ENCODE results near the gene GPRIN1. TPM values are rescaled to one million over a fixed set of nuclear protein-coding genes. Genes with fewer than 3 reads are reported as not detected.

The GPRIN1 gene
- total RNA-seq, 1 experiment from 2014 or later = 16.7 TPM

DNA sequence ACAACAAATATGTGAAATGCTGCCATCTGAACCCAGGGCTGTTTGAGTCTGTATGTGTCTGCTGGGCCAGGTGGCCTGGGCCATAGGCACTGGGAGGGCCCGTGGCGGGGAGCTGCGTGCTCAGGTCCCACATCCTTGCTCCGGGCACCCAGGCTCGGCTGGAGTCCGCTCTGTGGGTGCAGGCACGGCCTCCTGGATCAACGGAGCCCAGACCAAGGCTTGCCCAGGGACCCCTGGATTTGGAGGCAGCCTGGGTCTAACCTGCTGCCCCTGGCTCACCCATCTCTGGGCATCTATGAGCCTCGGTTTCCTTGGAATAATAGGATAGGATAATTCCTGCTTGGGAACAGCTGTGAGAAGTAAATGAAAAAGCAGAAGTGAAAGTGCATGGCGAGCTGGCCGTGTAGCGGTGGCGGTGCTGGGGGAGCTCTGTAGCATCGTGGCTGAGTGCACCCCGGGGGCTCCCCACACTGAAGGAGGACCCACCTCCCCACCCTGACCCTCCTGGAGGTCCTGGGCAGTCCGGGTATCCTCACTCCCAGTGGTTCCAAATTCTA, 59.6 kb downstream of the GPRIN1 start:
- Histone ChIP-seq H3K27me3 (replicated peaks; ENCODE audit: insufficient read depth, low read depth, low read length, poor library complexity) (no peaks in the 10 kb centered on the region), H3K9me3 (ENCODE audit: low read depth, low read length, poor library complexity, severe bottlenecking) (no peaks in the 10 kb centered on the region), H3K4me1 (ENCODE audit: insufficient read depth, low read length, poor library complexity, severe bottlenecking) (no peaks in the 10 kb centered on the region), H3K4me3 (ENCODE audit: low read depth, low read length, poor library complexity, severe bottlenecking) (no peak overlapping the region), H3K27ac (ENCODE audit: low read depth, low read length, poor library complexity, severe bottlenecking) (no peak overlapping the region), H3K36me3 (ENCODE audit: insufficient read depth, low read length, poor library complexity, severe bottlenecking) (no peaks in the 10 kb centered on the region)
- no peak for DNase-seq (ENCODE audit: low spot score)
- intact Hi-C loops (cut with micrococcal nuclease; ENCODE audit: unreplicated experiment) = no loop called here
- ChIA-PET CTCF (no interaction called here), POLR2A (ENCODE audit: low non-redundant PET) (no interaction called here)
- BruUV-seq (replicated peaks) = no TSS peak
- TF ChIP-seq, protein P1, sequence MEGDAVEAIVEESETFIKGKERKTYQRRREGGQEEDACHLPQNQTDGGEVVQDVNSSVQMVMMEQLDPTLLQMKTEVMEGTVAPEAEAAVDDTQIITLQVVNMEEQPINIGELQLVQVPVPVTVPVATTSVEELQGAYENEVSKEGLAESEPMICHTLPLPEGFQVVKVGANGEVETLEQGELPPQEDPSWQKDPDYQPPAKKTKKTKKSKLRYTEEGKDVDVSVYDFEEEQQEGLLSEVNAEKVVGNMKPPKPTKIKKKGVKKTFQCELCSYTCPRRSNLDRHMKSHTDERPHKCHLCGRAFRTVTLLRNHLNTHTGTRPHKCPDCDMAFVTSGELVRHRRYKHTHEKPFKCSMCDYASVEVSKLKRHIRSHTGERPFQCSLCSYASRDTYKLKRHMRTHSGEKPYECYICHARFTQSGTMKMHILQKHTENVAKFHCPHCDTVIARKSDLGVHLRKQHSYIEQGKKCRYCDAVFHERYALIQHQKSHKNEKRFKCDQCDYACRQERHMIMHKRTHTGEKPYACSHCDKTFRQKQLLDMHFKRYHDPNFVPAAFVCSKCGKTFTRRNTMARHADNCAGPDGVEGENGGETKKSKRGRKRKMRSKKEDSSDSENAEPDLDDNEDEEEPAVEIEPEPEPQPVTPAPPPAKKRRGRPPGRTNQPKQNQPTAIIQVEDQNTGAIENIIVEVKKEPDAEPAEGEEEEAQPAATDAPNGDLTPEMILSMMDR (conservative IDR thresholded peaks at IDR 0.05; ENCODE audit: low read depth, low read length) = no peak
- no peak for TF ChIP-seq EZH2 (IDR thresholded peaks at IDR 0.05; ENCODE audit: borderline replicate concordance, low read depth, low read length, poor library complexity, severe bottlenecking)

GRCh38 chr5:176549871-176550270, 60.1 kb downstream of the GPRIN1 start:
- no peak for DNase-seq (ENCODE audit: low spot score)
- H3K4me3 ChIP-seq (ENCODE audit: low read depth, low read length, poor library complexity, severe bottlenecking) = no peak overlapping the region
- H3K27ac ChIP-seq (ENCODE audit: low read depth, low read length, poor library complexity, severe bottlenecking) = no peak overlapping the region
- H3K4me1 ChIP-seq (ENCODE audit: insufficient read depth, low read length, poor library complexity, severe bottlenecking) = no peaks in the 10 kb centered on the region
- no peaks in the 10 kb centered on the region for H3K27me3 ChIP-seq (replicated peaks; ENCODE audit: insufficient read depth, low read depth, low read length, poor library complexity)
- intact Hi-C loops (cut with micrococcal nuclease; ENCODE audit: unreplicated experiment) = no loop called here
- CTCF ChIA-PET = no interaction called here
- no peaks in the 10 kb centered on the region for H3K36me3 ChIP-seq (ENCODE audit: insufficient read depth, low read length, poor library complexity, severe bottlenecking)
- H3K9me3 ChIP-seq (ENCODE audit: low read depth, low read length, poor library complexity, severe bottlenecking) = no peaks in the 10 kb centered on the region
- no TSS peak for BruUV-seq (replicated peaks)
- POLR2A ChIA-PET (ENCODE audit: low non-redundant PET) = no interaction called here
- TF ChIP-seq, protein P1 (conservative IDR thresholded peaks at IDR 0.05; ENCODE audit: low read depth, low read length) = no peak
- TF ChIP-seq EZH2 (IDR thresholded peaks at IDR 0.05; ENCODE audit: borderline replicate concordance, low read depth, low read length, poor library complexity, severe bottlenecking) = no peak

DNA sequence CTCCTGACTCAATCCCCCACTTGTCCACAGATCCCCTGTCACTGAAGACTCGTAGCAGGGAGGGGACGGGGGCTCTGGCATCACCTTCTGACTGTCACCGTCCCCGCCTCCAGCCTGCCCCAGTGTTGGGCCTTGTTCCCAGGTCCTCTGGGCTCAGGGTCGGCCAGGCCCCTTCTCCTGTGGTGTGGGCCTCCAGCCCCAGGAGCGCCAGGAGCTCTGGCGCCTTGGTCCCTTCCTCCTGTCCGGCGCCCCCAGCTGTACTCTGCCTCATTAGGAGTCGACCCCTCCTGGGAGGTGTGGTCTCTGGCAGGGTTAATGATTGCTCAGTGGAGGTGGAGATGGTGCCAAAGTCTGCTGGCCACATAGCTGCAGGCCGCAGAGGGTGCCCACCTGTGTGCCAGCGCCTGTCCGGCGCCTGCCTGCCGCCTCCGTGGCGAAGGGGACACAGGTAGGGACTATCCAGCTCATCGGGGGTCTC, 61.0 kb downstream of the GPRIN1 start, which contains the start of gene CDHR2:
Gene CDHR2, plus strand, starts transcription at position 376 of the 478 bp plus-strand sequence. CDS start 16,011 bp downstream, outside the sequence.
- CTCF ChIA-PET = no interaction called here
- H3K4me1 ChIP-seq (ENCODE audit: insufficient read depth, low read length, poor library complexity, severe bottlenecking) = no peaks in the 10 kb centered on the region
- no TSS peak for BruUV-seq (replicated peaks)
- POLR2A ChIA-PET (ENCODE audit: low non-redundant PET) = no interaction called here
- H3K36me3 ChIP-seq (ENCODE audit: insufficient read depth, low read length, poor library complexity, severe bottlenecking) = no peaks in the 10 kb centered on the region
- H3K9me3 ChIP-seq (ENCODE audit: low read depth, low read length, poor library complexity, severe bottlenecking) = no peaks in the 10 kb centered on the region
- H3K27me3 ChIP-seq (replicated peaks; ENCODE audit: insufficient read depth, low read depth, low read length, poor library complexity) = no peaks in the 10 kb centered on the region
- H3K27ac ChIP-seq (ENCODE audit: low read depth, low read length, poor library complexity, severe bottlenecking) = no peak within 1 kb of the TSS
- intact Hi-C loops (cut with micrococcal nuclease; ENCODE audit: unreplicated experiment) = no loop called here
- TF ChIP-seq, protein P1 (conservative IDR thresholded peaks at IDR 0.05; ENCODE audit: low read depth, low read length) = no peak
- no peak for TF ChIP-seq EZH2 (IDR thresholded peaks at IDR 0.05; ENCODE audit: borderline replicate concordance, low read depth, low read length, poor library complexity, severe bottlenecking)
- DNase-seq (ENCODE audit: low spot score) = no peak
- no peak within 1 kb of the TSS for H3K4me3 ChIP-seq (ENCODE audit: low read depth, low read length, poor library complexity, severe bottlenecking)

Data from A673 (cell line).